Right atrium auricular region (tissue), 2 donors: ENCODE measurements around the gene CYP4B1. TPM values are rescaled to one million over a fixed set of nuclear protein-coding genes. Genes with fewer than 3 reads are reported as not detected.

Source experiments
- DNase-seq: peaks from one replicate; pipeline ENCODE4 v3.0.0-alpha.2; 2019; ENCODE audit warnings: low spot score
- H3K27ac ChIP-seq, 2 donors: fragments of 200-600 bp; sonication (generic); 1 replicate in 1 of 2; 2 replicates in 1 of 2; pipeline ENCODE4 v1.5.1; 2016 to 2019
- H3K27me3 ChIP-seq, 2 donors: fragments of 200-600 bp; sonication (generic); one replicate each; pipeline versions ENCODE4 v1.5.1 to v1.6.0; 2017 to 2019
- H3K36me3 ChIP-seq: fragments of 200-600 bp; sonication (generic); one replicate; pipeline ENCODE4 v1.5.1; 2016
- H3K4me1 ChIP-seq, 2 donors: fragments of 200-600 bp; sonication (generic); one replicate each; pipeline versions ENCODE4 v1.5.1 to v1.6.0; 2017 to 2019
- H3K4me3 ChIP-seq, 2 donors: fragments of 200-600 bp; sonication (generic); 1 replicate in 1 of 2; 2 replicates in 1 of 2; pipeline ENCODE4 v1.5.1; 2017 to 2019; ENCODE audit warnings: mild to moderate bottlenecking in 1 of 2, moderate library complexity in 1 of 2
- H3K9me3 ChIP-seq, 2 donors: fragments of 200-600 bp; sonication (generic); one replicate each; pipeline ENCODE4 v1.5.1; 2019
- CTCF ChIP-seq, 2 donors: fragments of 200-600 bp; sonication (generic); IDR thresholded peaks; one replicate each; pipeline ENCODE4 v1.5.1; 2019; ENCODE audit warnings: antibody characterized with exemption in 2 of 2
- total RNA-seq, 2 donors: library from RNA; depleted of rRNA; stranded (reverse); fragments of >200 nt; gene quantifications; one replicate each; pipeline ENCODE4 v1.1.0, GENCODE V29; 2016

CYP4B1 gene
- total RNA-seq, 2 donors from 2014 or later: 20.0 to 47.8 TPM

DNA sequence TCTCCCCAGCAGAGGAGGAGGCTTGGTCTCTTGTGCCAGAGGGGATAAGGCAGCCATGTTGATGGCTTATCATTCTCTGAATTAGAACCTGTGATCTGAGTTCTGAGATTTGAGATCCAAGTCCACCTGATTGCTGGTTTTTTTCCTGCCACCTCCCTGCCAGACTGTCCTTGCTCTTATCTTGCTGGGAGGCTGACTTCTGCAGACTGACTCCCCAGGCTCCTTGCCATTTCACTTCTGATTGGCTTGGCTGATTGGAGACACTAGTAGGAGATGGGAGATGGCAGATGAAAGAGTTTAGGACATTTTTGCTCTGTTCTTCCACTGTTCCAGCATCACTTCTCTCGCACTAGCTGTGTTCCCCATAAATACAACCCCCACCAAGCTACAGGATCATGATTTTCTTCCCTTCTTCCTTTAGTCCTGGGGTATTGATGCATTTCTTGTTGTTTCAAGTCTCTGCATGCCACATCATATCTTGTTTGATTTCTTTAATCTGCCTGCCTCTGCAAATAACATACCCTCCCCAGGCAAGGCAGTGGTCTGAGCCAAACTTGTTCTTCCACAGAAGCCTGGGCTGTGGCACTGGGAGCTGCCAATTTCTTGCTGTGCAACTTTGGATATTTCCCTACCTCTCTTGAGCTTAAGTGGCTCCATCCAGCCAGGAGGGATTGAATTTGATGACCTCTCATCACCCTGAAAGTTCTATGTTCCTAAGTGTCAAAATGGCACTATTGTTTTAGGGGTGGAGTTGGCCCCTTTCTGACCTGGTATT lies 963 bp upstream of the CYP4B1 start:
- H3K27ac ChIP-seq: peak overlapping the region; percentile 9 to 88
- H3K27me3 ChIP-seq: no peaks in the 10 kb centered on the region
- TF ChIP-seq CTCF (IDR thresholded peaks at IDR 0.05): no peak
- no peaks in the 10 kb centered on the region for H3K4me1 ChIP-seq
- H3K4me3 ChIP-seq: no peak overlapping the region
- H3K9me3 ChIP-seq: no peaks in the 10 kb centered on the region
- H3K36me3 ChIP-seq: no peaks in the 10 kb centered on the region
- no peak for DNase-seq

DNA sequence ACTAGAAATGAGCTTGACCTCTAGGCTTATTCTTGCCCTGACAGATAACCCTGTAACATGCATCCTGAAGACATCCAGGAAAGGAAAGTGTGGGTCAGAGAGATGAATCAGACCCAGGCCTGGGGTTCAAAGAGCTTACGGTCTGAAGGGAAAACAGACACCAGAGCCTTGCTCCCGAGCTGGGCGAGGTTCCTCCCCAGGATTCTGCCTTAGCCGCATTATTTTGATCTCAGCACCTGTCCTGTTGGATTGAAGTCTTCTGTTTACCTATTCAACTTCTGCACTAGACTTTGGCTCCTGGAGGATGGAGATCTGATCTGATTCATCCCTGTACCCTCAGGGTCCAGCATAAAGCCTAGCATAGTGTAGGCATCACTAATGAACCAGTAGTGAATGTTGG lies 1.9 kb downstream of the CYP4B1 start:
- Histone ChIP-seq H3K4me1 (peaks cover 0 to 20% of the 10 kb centered on the region in 2 donors), H3K4me3 (peak overlapping the region; percentile 31 to 35), H3K27ac (peak overlapping the region; percentile 23 to 88), H3K9me3 (no peaks in the 10 kb centered on the region), H3K27me3 (no peaks in the 10 kb centered on the region), H3K36me3 (no peaks in the 10 kb centered on the region)
- no peak for TF ChIP-seq CTCF (IDR thresholded peaks at IDR 0.05)
- no peak for DNase-seq

- peak overlapping the region; percentile 88 for H3K27ac ChIP-seq
- peaks cover 0 to 27% of the 10 kb centered on the region in 2 donors for H3K4me1 ChIP-seq
- no peak for DNase-seq
- TF ChIP-seq CTCF (IDR thresholded peaks at IDR 0.05): no peak
- no peaks in the 10 kb centered on the region for H3K36me3 ChIP-seq
- no peaks in the 10 kb centered on the region for H3K27me3 ChIP-seq
- peak overlapping the region; percentile 31 to 35 for H3K4me3 ChIP-seq
- no peaks in the 10 kb centered on the region for H3K9me3 ChIP-seq
Observed at GRCh38 chr1:46801323-46802055, 2.6 kb downstream of the CYP4B1 start.

DNA sequence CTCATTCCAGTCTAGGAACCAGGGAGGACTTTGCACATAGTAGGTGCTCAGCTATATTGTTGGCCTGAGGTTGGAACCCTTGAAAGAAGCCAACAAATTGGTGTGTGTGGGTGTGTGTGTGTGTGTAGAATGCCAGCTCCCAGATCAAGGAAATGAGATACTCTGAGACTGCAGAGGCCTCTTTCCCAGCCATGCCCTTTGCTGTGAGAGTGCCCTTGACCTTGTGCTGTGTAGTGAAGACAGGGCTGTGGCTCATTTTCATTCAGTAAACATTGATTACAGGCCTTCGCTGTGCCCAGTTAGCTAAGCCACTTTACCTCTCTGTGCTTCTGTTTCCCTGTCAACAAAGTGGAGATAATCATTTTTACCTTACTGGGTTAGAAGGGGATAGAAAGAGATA lies 3.2 kb downstream of the CYP4B1 start:
- DNase-seq: no peak
- H3K4me1 ChIP-seq: peaks cover 0 to 31% of the 10 kb centered on the region in 2 donors
- no peaks in the 10 kb centered on the region for H3K36me3 ChIP-seq
- peak overlapping the region; percentile 31 to 35 for H3K4me3 ChIP-seq
- no peaks in the 10 kb centered on the region for H3K27me3 ChIP-seq
- no peak for TF ChIP-seq CTCF (IDR thresholded peaks at IDR 0.05)
- H3K27ac ChIP-seq: peak overlapping the region; percentile 88
- H3K9me3 ChIP-seq: no peaks in the 10 kb centered on the region

- Histone ChIP-seq H3K4me3 (peak overlapping the region; percentile 9 to 35), H3K36me3 (no peaks in the 10 kb centered on the region), H3K27ac (peak overlapping the region; percentile 88), H3K27me3 (no peaks in the 10 kb centered on the region), H3K4me1 (peaks cover 0 to 39% of the 10 kb centered on the region in 2 donors), H3K9me3 (no peaks in the 10 kb centered on the region)
- DNase-seq: no peak
- TF ChIP-seq CTCF (IDR thresholded peaks at IDR 0.05): no peak
Observed at GRCh38 chr1:46802901-46803574, 4.2 kb downstream of the CYP4B1 start.
